Measurements from ENCODE around the gene P2RY8.
"Not testable (repeated sequence)": the region's sequence is repeated elsewhere in the genome, so short reads cannot be mapped to it uniquely, and the experiment has no call there.

Gene P2RY8

GRCh38 chrX:1451251-1451660 lies 85.7 kb downstream of the P2RY8 start:
- peak overlapping the region; percentile 93 for H3K4me3 ChIP-seq (ENCODE audit: control insufficient read depth, low read depth, low read length)
- DNase-seq (ENCODE audit: low read depth) = no peak
- no peak for TF ChIP-seq CTCF (IDR thresholded peaks at IDR 0.05; ENCODE audit: control insufficient read depth, insufficient read depth, low read depth, low read length, missing control alignments)

DNA sequence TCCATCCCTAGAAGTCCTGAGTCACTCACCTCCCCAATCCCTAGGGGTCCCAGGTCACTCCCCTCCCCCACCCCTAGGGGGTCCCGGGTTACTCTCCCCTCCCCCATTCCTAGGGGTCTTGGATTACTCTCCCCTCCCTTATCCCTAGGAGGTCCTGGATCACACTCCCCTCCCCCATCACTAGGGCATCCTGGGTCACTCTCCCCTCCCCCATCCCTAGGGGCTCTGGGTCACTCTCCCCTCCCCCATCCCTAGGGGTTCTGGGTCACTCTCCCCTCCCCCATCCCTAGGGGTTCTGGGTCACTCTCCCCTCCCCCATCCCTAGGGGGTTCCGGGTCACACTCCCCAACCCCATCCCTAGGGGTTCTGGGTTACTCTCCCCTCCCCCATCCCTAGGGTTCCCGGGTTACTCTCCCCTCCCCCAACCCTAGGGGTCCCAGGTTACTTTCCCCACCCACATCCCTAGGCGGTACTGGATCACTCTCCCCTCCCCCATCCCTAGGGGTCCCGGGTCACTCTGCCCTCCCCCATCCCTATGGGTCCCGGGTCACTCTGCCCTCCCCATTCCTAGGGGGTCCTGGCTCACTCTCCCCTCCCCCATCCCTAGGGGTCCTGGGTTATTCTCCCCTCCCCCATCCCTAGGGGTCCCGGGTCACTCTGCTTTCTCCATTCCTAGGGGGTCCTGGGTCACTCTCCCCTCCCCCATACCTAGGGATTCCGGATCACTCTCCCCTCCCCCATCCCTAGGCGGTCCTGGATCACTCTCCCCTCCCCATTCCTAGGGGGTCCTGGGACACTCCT lies 86.4 kb downstream of the P2RY8 start:
- no peak for TF ChIP-seq CTCF (IDR thresholded peaks at IDR 0.05; ENCODE audit: control insufficient read depth, insufficient read depth, low read depth, low read length, missing control alignments)
- no peak overlapping the region; the same call in 1 of the 2 replicates for H3K4me3 ChIP-seq (ENCODE audit: control insufficient read depth, low read depth, low read length)
- no peak for DNase-seq (ENCODE audit: low read depth)

GRCh38 chrX:1449823-1450149 lies 87.2 kb downstream of the P2RY8 start:
- no peak for DNase-seq (ENCODE audit: low read depth)
- TF ChIP-seq CTCF (IDR thresholded peaks at IDR 0.05; ENCODE audit: control insufficient read depth, insufficient read depth, low read depth, low read length, missing control alignments) = no peak
- H3K4me3 ChIP-seq (ENCODE audit: control insufficient read depth, low read depth, low read length) = no peak overlapping the region

GRCh38 chrX:1449036-1449822 lies 87.8 kb downstream of the P2RY8 start:
- DNase-seq (ENCODE audit: low read depth) = no peak
- TF ChIP-seq CTCF (IDR thresholded peaks at IDR 0.05; ENCODE audit: control insufficient read depth, insufficient read depth, low read depth, low read length, missing control alignments) = no peak
- no peak overlapping the region for H3K4me3 ChIP-seq (ENCODE audit: control insufficient read depth, low read depth, low read length)

DNA sequence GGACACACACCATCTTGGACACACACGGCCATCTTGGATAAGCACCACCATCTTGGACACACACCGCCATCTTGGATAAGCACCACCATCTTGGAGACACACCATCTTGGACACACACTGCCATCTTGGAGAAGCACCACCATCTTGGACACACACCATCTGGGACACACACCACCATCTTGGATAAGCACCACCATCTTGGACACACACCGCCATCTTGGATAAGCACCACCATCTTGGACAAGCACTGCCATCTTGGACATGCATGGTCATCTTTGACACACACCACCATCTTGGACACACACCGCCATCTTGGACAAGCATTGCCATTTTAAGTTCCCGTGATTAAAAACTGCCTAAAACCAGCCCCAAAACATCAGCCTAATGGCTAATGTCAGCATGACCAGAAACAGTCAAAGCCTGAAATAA lies 88.4 kb downstream of the P2RY8 start:
- not testable (repeated sequence) for H3K4me3 ChIP-seq (ENCODE audit: control insufficient read depth, low read depth, low read length); DNase-seq (ENCODE audit: low read depth)

DNA sequence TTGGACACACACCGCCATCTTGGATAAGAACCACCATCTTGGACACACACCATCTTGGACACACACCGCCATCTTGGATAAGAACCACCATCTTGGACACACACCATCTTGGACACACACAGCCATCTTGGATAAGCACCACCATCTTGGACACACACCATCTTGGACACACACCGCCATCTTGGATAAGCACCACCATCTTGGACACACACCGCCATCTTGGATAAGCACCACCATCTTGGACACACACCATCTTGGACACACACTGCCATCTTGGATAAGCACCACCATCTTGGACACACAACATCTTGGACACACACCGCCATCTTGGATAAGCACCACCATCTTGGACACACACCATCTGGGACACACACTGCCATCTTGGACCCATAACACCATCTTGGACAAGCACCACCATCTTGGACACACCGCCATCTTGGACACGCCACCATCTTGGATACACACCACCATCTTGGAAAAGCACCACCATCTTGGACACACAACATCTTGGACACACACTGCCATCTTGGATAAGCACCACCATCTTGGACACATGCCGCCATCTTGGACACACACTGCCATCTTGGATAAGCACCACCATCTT lies 88.9 kb downstream of the P2RY8 start:
- not testable (repeated sequence) for H3K4me3 ChIP-seq (ENCODE audit: control insufficient read depth, low read depth, low read length); DNase-seq (ENCODE audit: low read depth)

- H3K4me3 ChIP-seq (ENCODE audit: control insufficient read depth, low read depth, low read length); DNase-seq (ENCODE audit: low read depth): not testable (repeated sequence)
Observed at GRCh38 chrX:1446984-1447968, 89.7 kb downstream of the P2RY8 start.
